ENCODE data around the gene CHRNB1. TPM values are rescaled to one million over a fixed set of nuclear protein-coding genes. Genes with fewer than 3 reads are reported as not detected.
A peak's percentile ranks its signal among the peaks of the same experiment; 100 is the strongest.

Gene CHRNB1
- total RNA-seq, 4 donors from 2014 or later: 6.5 to 16.0 (median 13.5) TPM

- Histone ChIP-seq H3K4me1 (peaks cover 0 to 38% (median 9%) of the 10 kb centered on the region in 4 donors), H3K27me3 (no peaks in the 10 kb centered on the region), H3K9me3 (no peaks in the 10 kb centered on the region), H3K36me3 (peaks cover 0 to 49% (median 9%) of the 10 kb centered on the region in 3 donors), H3K27ac (peak overlapping the region; percentile 22 to 79 (median 43)), H3K4me3 (no peak overlapping the region)
- TF ChIP-seq, protein P1, sequence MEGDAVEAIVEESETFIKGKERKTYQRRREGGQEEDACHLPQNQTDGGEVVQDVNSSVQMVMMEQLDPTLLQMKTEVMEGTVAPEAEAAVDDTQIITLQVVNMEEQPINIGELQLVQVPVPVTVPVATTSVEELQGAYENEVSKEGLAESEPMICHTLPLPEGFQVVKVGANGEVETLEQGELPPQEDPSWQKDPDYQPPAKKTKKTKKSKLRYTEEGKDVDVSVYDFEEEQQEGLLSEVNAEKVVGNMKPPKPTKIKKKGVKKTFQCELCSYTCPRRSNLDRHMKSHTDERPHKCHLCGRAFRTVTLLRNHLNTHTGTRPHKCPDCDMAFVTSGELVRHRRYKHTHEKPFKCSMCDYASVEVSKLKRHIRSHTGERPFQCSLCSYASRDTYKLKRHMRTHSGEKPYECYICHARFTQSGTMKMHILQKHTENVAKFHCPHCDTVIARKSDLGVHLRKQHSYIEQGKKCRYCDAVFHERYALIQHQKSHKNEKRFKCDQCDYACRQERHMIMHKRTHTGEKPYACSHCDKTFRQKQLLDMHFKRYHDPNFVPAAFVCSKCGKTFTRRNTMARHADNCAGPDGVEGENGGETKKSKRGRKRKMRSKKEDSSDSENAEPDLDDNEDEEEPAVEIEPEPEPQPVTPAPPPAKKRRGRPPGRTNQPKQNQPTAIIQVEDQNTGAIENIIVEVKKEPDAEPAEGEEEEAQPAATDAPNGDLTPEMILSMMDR (IDR thresholded peaks at IDR 0.05): no peak
- TF ChIP-seq POLR2A (IDR thresholded peaks at IDR 0.05) (no peak), EP300 (IDR thresholded peaks at IDR 0.05) (no peak)
- 89 to 91% methylated on average over 7 of the region's 7 CpGs for WGBS, 2 donors
- no peak for DNase-seq (ENCODE audit: low spot score in 2 of 2)
These were observed 16.2 kb downstream of the CHRNB1 start for GRCh38 chr17:7460850-7461660.

DNA sequence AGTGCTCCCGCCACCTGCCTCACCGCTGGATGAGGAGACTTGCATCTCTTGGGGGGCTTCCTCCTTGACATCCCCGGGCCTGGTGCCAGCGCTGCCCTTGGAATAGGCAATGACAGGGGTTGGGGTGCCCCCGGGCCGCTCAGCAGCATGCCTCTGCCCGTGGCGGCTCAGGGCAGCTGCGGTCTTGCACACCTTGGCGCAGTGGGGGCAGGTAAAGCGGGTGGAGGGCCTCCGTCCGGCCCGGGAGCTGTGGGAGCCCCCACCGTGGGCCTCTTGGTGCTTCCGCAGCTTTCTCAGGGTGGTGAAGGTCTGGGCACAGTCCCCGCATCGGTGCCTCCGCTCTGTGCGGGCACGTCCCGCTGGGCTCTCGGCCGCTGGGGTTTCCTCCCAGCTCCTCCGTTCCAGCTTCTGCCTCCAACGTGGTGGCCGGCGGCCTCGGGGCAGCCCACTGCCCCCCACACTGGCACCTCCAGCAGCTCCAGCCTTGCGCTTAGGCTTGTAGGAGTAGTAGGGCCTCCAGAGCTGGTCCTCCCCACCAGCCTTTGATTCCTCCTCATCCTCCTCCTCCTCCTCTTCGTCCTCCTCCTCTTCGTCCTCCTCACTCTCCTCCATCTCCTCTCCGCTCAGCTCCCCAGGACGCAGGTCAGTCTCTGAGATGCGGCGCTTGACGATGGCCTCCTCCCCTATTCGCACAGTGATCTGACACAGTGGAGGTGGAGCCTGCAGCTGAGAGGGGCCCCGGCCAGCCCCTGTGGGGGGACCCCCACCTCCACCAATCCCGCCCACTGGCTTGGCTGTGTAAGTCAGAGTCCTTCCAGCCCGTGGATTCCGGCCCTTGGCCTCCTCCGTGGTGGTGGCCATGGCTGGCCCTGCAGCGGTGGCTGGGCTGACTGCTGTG, 17.9 kb downstream of the CHRNB1 start:
- Histone ChIP-seq H3K36me3 (peaks cover 0 to 57% (median 9%) of the 10 kb centered on the region in 3 donors), H3K4me3 (no peak overlapping the region), H3K4me1 (peaks cover 0 to 41% (median 18%) of the 10 kb centered on the region in 4 donors), H3K27ac (no peak overlapping the region), H3K9me3 (no peaks in the 10 kb centered on the region), H3K27me3 (no peaks in the 10 kb centered on the region)
- DNase-seq (ENCODE audit: low spot score in 2 of 2): no peak
- TF ChIP-seq, protein P1 (IDR thresholded peaks at IDR 0.05): no peak
- TF ChIP-seq POLR2A (IDR thresholded peaks at IDR 0.05) (no peak), EP300 (IDR thresholded peaks at IDR 0.05) (no peak)
- 84 to 89% methylated on average over 42 to 44 of the region's 44 CpGs for WGBS, 2 donors

- no peak for DNase-seq (ENCODE audit: low spot score in 2 of 2)
- H3K4me3 ChIP-seq: no peak overlapping the region
- H3K36me3 ChIP-seq: peaks cover 0 to 57% (median 9%) of the 10 kb centered on the region in 3 donors
- no peak for TF ChIP-seq POLR2A (IDR thresholded peaks at IDR 0.05)
- TF ChIP-seq, protein P1 (IDR thresholded peaks at IDR 0.05): no peak
- no peak for TF ChIP-seq EP300 (IDR thresholded peaks at IDR 0.05)
- no peaks in the 10 kb centered on the region for H3K9me3 ChIP-seq
- no peak overlapping the region for H3K27ac ChIP-seq
- H3K27me3 ChIP-seq: no peaks in the 10 kb centered on the region
- WGBS, 2 donors: 76 to 82% methylated on average over 9 to 14 of the region's 14 CpGs
- H3K4me1 ChIP-seq: peaks cover 0 to 48% (median 21%) of the 10 kb centered on the region in 4 donors
These were observed 18.5 kb downstream of the CHRNB1 start for GRCh38 chr17:7463372-7463846.

DNA sequence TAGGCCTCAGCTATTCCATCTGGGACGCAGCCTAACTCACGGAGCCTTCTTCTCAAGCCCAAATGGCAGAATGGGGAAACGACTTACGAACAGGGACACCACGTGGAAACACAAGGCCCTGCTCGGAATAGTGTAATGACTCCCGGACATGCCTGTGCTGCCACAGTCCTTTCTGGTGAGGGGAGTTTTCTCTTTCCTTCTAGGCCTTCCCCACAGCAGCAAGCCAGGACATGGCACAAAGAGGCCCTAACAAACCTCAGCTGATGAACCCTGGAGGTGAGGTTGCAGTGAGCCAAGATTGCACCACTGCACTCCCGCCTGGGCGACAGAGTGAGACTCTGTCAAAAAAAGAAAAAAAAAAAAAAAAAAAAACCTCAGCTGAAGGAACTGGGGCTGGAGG, 19.2 kb downstream of the CHRNB1 start:
- TF ChIP-seq POLR2A (IDR thresholded peaks at IDR 0.05) (no peak), EP300 (IDR thresholded peaks at IDR 0.05) (no peak)
- TF ChIP-seq, protein P1 (IDR thresholded peaks at IDR 0.05): no peak
- Histone ChIP-seq H3K27ac (no peak overlapping the region), H3K4me3 (no peak overlapping the region), H3K4me1 (peaks cover 0 to 55% (median 21%) of the 10 kb centered on the region in 4 donors), H3K27me3 (no peaks in the 10 kb centered on the region), H3K9me3 (no peaks in the 10 kb centered on the region), H3K36me3 (peaks cover 0 to 57% (median 9%) of the 10 kb centered on the region in 3 donors)
- WGBS, 2 donors: 90 to 93% methylated on average over 9 of the region's 9 CpGs
- no peak for DNase-seq (ENCODE audit: low spot score in 2 of 2)

Data from tibial nerve (tissue), 4 donors.